Measurements from ENCODE around the gene COL5A3.
A peak's percentile ranks its signal among the peaks of the same experiment; 100 is the strongest.
"Not testable (repeated sequence)": the region's sequence is repeated elsewhere in the genome, so short reads cannot be mapped to it uniquely, and the experiment has no call there.

The COL5A3 gene

DNA sequence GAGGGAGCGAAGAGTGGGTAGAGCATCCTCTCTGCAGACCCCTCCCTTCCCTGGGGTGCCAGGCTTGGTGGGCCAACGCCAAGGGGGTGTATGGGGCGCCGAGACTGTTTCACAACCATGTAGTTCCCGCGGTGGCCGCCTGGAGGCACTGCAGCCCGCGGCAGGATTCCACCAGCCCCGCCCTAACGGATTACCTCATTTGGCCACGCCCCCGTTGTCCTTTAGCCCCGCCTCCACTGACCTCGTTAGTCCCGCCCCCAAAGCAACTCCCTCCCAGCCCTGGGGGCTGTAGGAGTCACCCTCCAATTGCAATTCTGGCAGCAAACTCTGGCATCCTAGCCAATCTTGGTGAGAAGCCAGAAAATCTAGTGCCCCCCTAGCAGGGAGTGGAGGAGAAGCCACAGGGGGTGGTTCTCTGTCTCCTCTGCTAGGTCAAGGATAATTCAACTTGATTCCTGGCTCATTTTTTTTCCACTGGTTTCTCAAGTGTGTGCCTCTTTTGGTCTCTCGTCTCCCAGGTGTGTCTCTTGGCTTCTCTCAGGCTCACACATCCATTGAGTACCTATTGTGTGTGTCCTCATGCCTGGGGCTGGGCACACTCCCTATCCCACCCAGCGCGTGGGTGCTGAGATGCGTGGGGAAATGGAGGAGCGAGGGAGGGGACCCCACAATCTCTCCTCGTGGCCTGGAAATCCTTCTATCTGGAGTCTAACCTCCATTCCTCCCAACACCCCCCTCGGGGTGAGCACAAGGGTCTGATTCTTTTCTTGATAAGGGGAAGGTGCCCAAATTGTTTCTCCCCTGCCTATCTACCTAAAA lies 76.0 kb downstream of the COL5A3 start:
- no peak overlapping the region for H3K27ac ChIP-seq
- TF ChIP-seq, protein P1, sequence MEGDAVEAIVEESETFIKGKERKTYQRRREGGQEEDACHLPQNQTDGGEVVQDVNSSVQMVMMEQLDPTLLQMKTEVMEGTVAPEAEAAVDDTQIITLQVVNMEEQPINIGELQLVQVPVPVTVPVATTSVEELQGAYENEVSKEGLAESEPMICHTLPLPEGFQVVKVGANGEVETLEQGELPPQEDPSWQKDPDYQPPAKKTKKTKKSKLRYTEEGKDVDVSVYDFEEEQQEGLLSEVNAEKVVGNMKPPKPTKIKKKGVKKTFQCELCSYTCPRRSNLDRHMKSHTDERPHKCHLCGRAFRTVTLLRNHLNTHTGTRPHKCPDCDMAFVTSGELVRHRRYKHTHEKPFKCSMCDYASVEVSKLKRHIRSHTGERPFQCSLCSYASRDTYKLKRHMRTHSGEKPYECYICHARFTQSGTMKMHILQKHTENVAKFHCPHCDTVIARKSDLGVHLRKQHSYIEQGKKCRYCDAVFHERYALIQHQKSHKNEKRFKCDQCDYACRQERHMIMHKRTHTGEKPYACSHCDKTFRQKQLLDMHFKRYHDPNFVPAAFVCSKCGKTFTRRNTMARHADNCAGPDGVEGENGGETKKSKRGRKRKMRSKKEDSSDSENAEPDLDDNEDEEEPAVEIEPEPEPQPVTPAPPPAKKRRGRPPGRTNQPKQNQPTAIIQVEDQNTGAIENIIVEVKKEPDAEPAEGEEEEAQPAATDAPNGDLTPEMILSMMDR (conservative IDR thresholded peaks at IDR 0.05) = peak; percentile 86

DNA sequence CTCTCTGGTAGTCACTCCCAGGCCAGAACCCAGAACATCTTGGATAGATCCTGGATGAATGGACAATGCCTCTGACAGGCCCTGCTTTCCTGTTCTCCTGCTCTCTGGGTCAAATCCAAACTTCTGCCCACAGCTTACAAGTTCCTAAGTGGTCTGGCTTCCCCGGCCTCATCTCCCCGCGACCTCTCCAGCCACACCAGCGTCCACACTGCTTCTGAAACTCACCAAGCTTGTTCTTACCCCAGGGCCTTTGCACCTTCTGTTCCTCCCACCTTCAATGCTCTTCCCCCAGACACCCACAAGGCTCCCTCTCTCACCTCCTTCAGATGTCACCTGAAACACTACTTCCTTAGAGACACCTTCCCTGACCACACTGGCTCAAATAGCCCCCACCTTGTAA lies 77.5 kb downstream of the COL5A3 start:
- TF ChIP-seq, protein P1 (conservative IDR thresholded peaks at IDR 0.05) = no peak
- H3K27ac ChIP-seq = no peak overlapping the region

DNA sequence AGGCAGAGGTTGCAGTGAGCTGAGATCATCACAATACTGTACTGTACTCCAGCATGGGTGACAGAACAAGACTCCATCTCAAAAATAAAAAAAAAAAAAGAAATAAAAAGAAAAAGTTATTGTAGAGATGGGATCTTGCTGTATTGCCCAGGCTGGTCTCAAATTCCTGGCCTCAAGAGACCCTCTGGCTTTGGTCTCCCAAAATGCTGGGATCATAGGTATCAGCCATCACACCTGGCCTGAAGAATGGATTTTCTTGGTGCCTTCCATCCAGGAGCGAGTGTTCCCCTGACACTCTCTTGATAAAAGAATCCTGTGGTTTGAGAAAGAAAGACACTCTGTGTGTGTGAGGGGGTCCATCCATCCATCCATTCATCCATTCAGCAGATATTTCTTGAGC lies 78.7 kb downstream of the COL5A3 start:
- TF ChIP-seq, protein P1 (conservative IDR thresholded peaks at IDR 0.05) = no peak
- H3K27ac ChIP-seq = no peak overlapping the region

DNA sequence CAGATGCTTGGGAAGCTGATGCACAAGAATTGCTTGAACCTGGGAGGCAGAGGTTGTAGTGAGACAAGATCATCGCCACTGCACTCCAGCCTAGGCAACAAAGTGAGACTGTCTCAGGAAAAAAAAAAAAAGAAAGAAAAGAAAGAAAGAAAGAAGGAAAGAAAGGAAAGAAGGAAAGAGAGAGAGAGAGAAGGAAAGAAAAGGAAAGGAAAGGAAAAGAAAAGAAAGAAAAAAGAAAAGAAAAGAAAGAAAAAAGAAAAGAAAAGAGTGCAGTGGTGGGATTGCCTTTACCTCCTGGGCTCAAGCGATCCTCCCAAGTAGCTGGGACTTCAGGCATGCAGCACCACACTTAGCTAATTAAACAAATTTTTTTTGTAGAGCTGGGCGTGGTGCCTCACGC lies 86.9 kb downstream of the COL5A3 start:
- H3K27ac ChIP-seq = no peak overlapping the region
- TF ChIP-seq, protein P1 (conservative IDR thresholded peaks at IDR 0.05) = no peak

DNA sequence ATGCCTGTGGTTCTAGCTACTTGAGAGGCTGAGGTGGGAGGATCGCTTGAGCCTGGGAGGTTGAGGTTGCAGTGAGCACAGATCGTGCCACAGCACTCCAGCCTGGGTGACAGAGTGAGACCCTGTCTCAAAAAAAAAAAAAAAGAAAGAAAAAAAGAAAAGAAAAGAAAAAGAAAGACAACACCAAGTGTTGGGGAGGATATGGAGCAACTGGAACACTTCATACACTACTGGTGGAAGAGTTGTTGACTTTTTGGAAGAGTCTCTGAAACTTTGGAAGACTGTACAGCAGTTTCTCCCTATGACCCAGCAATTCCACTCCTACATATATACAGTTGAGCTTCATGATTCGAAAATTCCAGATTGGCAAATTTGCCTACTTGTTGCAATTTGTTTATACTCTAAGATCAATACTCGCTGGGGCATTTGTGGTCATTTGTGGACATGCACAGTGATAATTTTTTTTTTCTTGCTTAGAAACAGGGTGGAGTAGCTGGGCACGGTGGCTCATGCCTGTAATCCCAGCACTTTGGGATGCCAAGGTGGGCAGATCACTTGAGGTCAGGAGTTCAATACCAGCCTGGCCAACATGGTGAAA lies 87.4 kb downstream of the COL5A3 start:
- not testable (repeated sequence) for H3K27ac ChIP-seq

DNA sequence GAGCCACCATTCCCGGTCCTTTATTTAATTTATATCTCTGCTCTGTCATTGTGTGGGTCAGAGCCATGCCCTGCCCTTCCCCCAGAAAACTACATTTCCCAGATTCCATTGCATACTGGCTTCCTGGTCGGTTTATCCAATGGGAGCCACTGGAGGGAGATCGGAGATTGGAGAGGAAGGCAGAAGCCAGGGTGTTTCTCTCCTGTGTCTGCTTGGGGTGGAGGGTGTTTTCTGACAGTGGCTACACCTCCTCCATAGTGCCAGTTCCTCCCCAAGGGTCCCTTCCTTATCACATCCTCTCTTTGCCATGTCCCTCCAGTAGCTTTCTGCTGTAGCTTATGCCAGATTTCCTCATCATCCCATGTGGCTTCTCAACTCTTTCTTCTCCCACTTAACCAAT lies 93.0 kb downstream of the COL5A3 start:
- TF ChIP-seq, protein P1 (conservative IDR thresholded peaks at IDR 0.05) = no peak
- H3K27ac ChIP-seq = no peak overlapping the region

DNA sequence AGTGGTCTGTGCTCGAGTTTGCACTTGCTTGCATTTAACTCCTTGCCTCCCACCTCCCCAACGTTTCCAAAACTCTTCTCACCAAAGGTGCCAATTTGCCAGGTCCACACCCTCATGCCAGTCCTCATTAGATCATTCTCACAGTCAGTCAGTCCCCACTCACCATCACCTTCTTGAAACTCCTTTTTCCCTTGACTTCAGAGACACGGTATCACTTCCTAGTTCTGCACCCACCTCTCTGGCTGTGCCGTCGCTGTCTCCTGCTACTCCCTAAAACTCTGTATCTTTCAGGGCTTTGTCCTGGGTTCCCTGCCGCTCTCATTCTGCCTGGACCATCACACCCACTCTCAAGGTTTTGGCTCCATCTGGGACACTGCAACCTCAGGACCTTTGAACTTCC lies 93.6 kb downstream of the COL5A3 start:
- TF ChIP-seq, protein P1 (conservative IDR thresholded peaks at IDR 0.05) = no peak
- H3K27ac ChIP-seq = no peak overlapping the region
